ENCODE results near the gene TRIM59. TPM values are rescaled to one million over a fixed set of nuclear protein-coding genes. Genes with fewer than 3 reads are reported as not detected.

The TRIM59 gene
- total RNA-seq, 4 donors from 2014 or later, result 1.7 to 6.7 (median 4.1) TPM

GRCh38 chr3:160475153-160475552 is 25.6 kb upstream of the TRIM59 start:
- TF ChIP-seq POLR2A (IDR thresholded peaks at IDR 0.05) (no peak), CTCF (IDR thresholded peaks at IDR 0.05) (no peak)
- Histone ChIP-seq H3K9me3 (peaks cover 0 to 11% (median 3%) of the 10 kb centered on the region in 4 donors), H3K27me3 (no peaks in the 10 kb centered on the region), H3K36me3 (no peaks in the 10 kb centered on the region), H3K4me1 (no peaks in the 10 kb centered on the region), H3K27ac (no peak overlapping the region), H3K4me3 (no peak overlapping the region)
- no peak for DNase-seq

- no peaks in the 10 kb centered on the region for H3K27me3 ChIP-seq
- H3K27ac ChIP-seq, result no peak overlapping the region
- TF ChIP-seq POLR2A (IDR thresholded peaks at IDR 0.05) (no peak), CTCF (IDR thresholded peaks at IDR 0.05) (no peak)
- no peaks in the 10 kb centered on the region for H3K4me1 ChIP-seq
- H3K4me3 ChIP-seq, result no peak overlapping the region
- DNase-seq, result no peak
- peaks cover 0 to 12% (median 5%) of the 10 kb centered on the region in 4 donors for H3K9me3 ChIP-seq
- no peaks in the 10 kb centered on the region for H3K36me3 ChIP-seq
These were observed 24.8 kb upstream of the TRIM59 start for GRCh38 chr3:160474416-160474838.

GRCh38 chr3:160473978-160474377 is 24.4 kb upstream of the TRIM59 start:
- DNase-seq, result no peak
- no peak overlapping the region for H3K27ac ChIP-seq
- no peaks in the 10 kb centered on the region for H3K27me3 ChIP-seq
- H3K9me3 ChIP-seq, result peaks cover 0 to 12% (median 5%) of the 10 kb centered on the region in 4 donors
- H3K4me1 ChIP-seq, result no peaks in the 10 kb centered on the region
- TF ChIP-seq CTCF (IDR thresholded peaks at IDR 0.05) (no peak), POLR2A (IDR thresholded peaks at IDR 0.05) (no peak)
- no peaks in the 10 kb centered on the region for H3K36me3 ChIP-seq
- no peak overlapping the region for H3K4me3 ChIP-seq

GRCh38 chr3:160473221-160473620 is 23.6 kb upstream of the TRIM59 start:
- no peak for DNase-seq
- Histone ChIP-seq H3K36me3 (no peaks in the 10 kb centered on the region), H3K9me3 (peaks cover 0 to 12% (median 5%) of the 10 kb centered on the region in 4 donors), H3K4me1 (no peaks in the 10 kb centered on the region), H3K27ac (no peak overlapping the region), H3K27me3 (no peaks in the 10 kb centered on the region), H3K4me3 (no peak overlapping the region)
- TF ChIP-seq POLR2A (IDR thresholded peaks at IDR 0.05) (no peak), CTCF (IDR thresholded peaks at IDR 0.05) (no peak)

GRCh38 chr3:160472344-160472743 is 22.8 kb upstream of the TRIM59 start:
- H3K4me3 ChIP-seq, result no peak overlapping the region
- peaks cover 0 to 12% (median 5%) of the 10 kb centered on the region in 4 donors for H3K9me3 ChIP-seq
- no peaks in the 10 kb centered on the region for H3K4me1 ChIP-seq
- H3K36me3 ChIP-seq, result no peaks in the 10 kb centered on the region
- no peak overlapping the region for H3K27ac ChIP-seq
- no peak for DNase-seq
- H3K27me3 ChIP-seq, result no peaks in the 10 kb centered on the region
- TF ChIP-seq CTCF (IDR thresholded peaks at IDR 0.05) (no peak), POLR2A (IDR thresholded peaks at IDR 0.05) (no peak)

GRCh38 chr3:160471892-160472291 is 22.3 kb upstream of the TRIM59 start:
- Histone ChIP-seq H3K4me1 (no peaks in the 10 kb centered on the region), H3K4me3 (no peak overlapping the region), H3K27ac (no peak overlapping the region), H3K27me3 (no peaks in the 10 kb centered on the region), H3K36me3 (no peaks in the 10 kb centered on the region), H3K9me3 (peaks cover 0 to 12% (median 5%) of the 10 kb centered on the region in 4 donors)
- no peak for DNase-seq
- TF ChIP-seq POLR2A (IDR thresholded peaks at IDR 0.05) (no peak), CTCF (IDR thresholded peaks at IDR 0.05) (no peak)
